ENCODE data around the gene DNAJC5G.

DNAJC5G gene

DNA sequence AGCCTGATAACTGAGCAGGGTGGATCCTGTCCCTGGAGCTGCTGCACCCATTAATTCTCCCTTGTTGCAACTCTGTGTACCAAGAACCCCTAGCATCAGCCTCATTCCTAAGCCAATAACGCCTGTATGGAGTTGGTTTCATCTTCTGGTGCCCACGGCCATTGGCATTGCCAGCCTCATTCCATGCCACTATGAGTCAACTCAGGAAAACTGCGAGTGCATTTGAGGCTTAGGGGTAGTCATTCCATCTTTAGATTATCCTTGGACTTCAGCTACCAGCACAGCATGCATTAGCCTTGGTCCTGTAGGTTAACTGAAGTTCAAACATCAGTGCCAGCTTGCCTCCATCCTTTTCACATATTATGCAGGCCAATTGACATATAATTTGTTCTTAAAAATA, 5.6 kb downstream of the DNAJC5G start:
- Histone ChIP-seq H3K9me3 (ENCODE audit: insufficient read depth, low read length, severe bottlenecking) (no peaks in the 10 kb centered on the region), H4K20me1 (ENCODE audit: insufficient read depth, low read length) (no peaks in the 10 kb centered on the region), H3K9ac (ENCODE audit: low read depth, low read length) (no peak overlapping the region), H2AFZ (ENCODE audit: low read depth, low read length) (no peak overlapping the region), H3K79me2 (ENCODE audit: insufficient read depth, low read length) (no peaks in the 10 kb centered on the region), H3K4me2 (ENCODE audit: insufficient read depth, low read length) (no peak overlapping the region), H3K4me3 (ENCODE audit: low read depth in 1 of 2, low read length in 2 of 2) (no peak overlapping the region), H3K27me3 (ENCODE audit: insufficient read depth, low read length, poor library complexity) (peaks cover 28% of the 10 kb centered on the region), H3K4me1 (ENCODE audit: insufficient read depth, low read length) (peaks cover 8% of the 10 kb centered on the region; the same call in 1 of the 2 replicates), H3K27ac (ENCODE audit: low read length) (no peak overlapping the region), H3K36me3 (ENCODE audit: insufficient read depth, low read length) (no peaks in the 10 kb centered on the region)
- DNase-seq = no peak
- no peak for ATAC-seq (ENCODE audit: insufficient read depth, low read depth)
- TF ChIP-seq EZH2 (IDR thresholded peaks at IDR 0.05; ENCODE audit: borderline replicate concordance, low read depth, low read length, severe bottlenecking) = no peak
- TF ChIP-seq, protein P1, sequence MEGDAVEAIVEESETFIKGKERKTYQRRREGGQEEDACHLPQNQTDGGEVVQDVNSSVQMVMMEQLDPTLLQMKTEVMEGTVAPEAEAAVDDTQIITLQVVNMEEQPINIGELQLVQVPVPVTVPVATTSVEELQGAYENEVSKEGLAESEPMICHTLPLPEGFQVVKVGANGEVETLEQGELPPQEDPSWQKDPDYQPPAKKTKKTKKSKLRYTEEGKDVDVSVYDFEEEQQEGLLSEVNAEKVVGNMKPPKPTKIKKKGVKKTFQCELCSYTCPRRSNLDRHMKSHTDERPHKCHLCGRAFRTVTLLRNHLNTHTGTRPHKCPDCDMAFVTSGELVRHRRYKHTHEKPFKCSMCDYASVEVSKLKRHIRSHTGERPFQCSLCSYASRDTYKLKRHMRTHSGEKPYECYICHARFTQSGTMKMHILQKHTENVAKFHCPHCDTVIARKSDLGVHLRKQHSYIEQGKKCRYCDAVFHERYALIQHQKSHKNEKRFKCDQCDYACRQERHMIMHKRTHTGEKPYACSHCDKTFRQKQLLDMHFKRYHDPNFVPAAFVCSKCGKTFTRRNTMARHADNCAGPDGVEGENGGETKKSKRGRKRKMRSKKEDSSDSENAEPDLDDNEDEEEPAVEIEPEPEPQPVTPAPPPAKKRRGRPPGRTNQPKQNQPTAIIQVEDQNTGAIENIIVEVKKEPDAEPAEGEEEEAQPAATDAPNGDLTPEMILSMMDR (IDR thresholded peaks at IDR 0.05; ENCODE audit: borderline replicate concordance, extremely low read depth, low read length, poor library complexity, severe bottlenecking) = no peak

DNA sequence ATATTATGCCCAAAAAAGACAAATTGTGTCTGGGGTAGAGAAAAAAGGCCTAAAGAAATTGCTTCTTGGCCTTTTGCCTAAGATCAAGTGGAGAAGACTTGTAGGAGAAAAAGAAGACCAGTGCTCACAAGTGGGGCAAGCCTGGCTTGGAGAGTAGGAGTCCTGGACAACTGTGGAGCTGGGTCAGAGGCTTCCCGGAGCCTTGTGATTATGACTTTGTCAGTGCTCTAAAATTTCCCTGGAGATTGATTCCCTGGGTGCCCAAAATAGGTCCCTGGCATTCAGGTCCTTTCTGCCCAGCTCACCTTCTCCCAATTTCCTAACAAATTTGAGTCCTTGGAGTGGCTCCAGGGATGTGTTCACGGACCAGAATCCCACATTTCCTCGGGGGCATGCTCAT, 6.2 kb downstream of the DNAJC5G start:
- no peak overlapping the region for H3K27ac ChIP-seq (ENCODE audit: low read length)
- H3K9me3 ChIP-seq (ENCODE audit: insufficient read depth, low read length, severe bottlenecking) = no peaks in the 10 kb centered on the region
- DNase-seq (no peak), ATAC-seq (ENCODE audit: insufficient read depth, low read depth) (no peak)
- H4K20me1 ChIP-seq (ENCODE audit: insufficient read depth, low read length) = no peaks in the 10 kb centered on the region
- TF ChIP-seq, protein P1 (IDR thresholded peaks at IDR 0.05; ENCODE audit: borderline replicate concordance, extremely low read depth, low read length, poor library complexity, severe bottlenecking) = no peak
- no peak for TF ChIP-seq EZH2 (IDR thresholded peaks at IDR 0.05; ENCODE audit: borderline replicate concordance, low read depth, low read length, severe bottlenecking)
- H2AFZ ChIP-seq (ENCODE audit: low read depth, low read length) = no peak overlapping the region
- no peak overlapping the region for H3K4me3 ChIP-seq (ENCODE audit: low read depth in 1 of 2, low read length in 2 of 2)
- H3K27me3 ChIP-seq (ENCODE audit: insufficient read depth, low read length, poor library complexity) = peaks cover 34% of the 10 kb centered on the region
- H3K79me2 ChIP-seq (ENCODE audit: insufficient read depth, low read length) = no peaks in the 10 kb centered on the region
- no peak overlapping the region for H3K4me2 ChIP-seq (ENCODE audit: insufficient read depth, low read length)
- H3K4me1 ChIP-seq (ENCODE audit: insufficient read depth, low read length) = peaks cover 8% of the 10 kb centered on the region; the same call in 1 of the 2 replicates
- H3K9ac ChIP-seq (ENCODE audit: low read depth, low read length) = no peak overlapping the region
- no peaks in the 10 kb centered on the region for H3K36me3 ChIP-seq (ENCODE audit: insufficient read depth, low read length)

DNA sequence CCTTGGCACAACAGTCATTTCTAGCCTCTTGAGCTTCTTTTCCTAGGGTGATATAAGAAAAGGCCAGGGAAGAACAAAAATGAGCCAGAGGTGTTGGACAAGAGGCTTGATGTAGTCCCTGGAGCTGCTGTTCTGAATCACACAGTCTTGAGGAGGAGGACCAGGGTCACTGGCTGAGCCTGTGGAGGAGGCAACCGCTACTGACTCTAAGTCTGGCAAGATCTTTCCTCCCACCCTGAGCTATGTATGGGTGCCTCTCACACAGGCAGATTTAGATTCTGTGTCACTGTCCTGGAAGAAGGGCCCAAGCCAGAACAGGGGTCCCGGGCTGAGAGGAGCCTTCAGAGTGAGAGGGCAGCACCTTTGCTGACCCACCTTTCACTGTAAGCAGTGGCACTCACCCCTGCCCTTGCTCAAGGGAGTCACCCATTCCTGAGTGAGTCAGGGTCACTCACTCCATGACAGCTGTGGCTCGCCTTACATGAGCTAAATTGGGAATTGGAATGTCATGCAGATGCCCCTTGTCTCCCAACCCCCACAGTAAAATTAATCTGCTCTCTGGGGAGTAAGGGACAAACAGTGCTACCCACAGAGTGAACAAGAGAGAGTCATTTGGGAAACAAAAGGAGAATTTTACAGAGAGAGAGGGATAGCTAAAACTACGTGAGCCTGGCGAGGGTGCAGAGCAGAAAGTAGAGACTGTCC, 6.8 kb downstream of the DNAJC5G start, which contains the start of gene TRIM54:
Gene TRIM54, plus strand, starts transcription at position 575 of the 705 bp plus-strand sequence. CDS start 303 bp downstream, outside the sequence.
- DNase-seq (no peak), ATAC-seq (ENCODE audit: insufficient read depth, low read depth) (no peak)
- Histone ChIP-seq H3K27me3 (ENCODE audit: insufficient read depth, low read length, poor library complexity) (peaks cover 38% of the 10 kb centered on the region), H3K4me3 (ENCODE audit: low read depth in 1 of 2, low read length in 2 of 2) (no peak within 1 kb of the TSS), H3K79me2 (ENCODE audit: insufficient read depth, low read length) (no peaks in the 10 kb centered on the region), H3K27ac (ENCODE audit: low read length) (no peak within 1 kb of the TSS), H2AFZ (ENCODE audit: low read depth, low read length) (no peak within 1 kb of the TSS), H3K36me3 (ENCODE audit: insufficient read depth, low read length) (no peaks in the 10 kb centered on the region), H3K9me3 (ENCODE audit: insufficient read depth, low read length, severe bottlenecking) (no peaks in the 10 kb centered on the region), H3K4me2 (ENCODE audit: insufficient read depth, low read length) (no peak within 1 kb of the TSS), H3K9ac (ENCODE audit: low read depth, low read length) (no peak within 1 kb of the TSS), H4K20me1 (ENCODE audit: insufficient read depth, low read length) (no peaks in the 10 kb centered on the region), H3K4me1 (ENCODE audit: insufficient read depth, low read length) (peaks cover 8% of the 10 kb centered on the region; the same call in 1 of the 2 replicates)
- no peak for TF ChIP-seq EZH2 (IDR thresholded peaks at IDR 0.05; ENCODE audit: borderline replicate concordance, low read depth, low read length, severe bottlenecking)
- TF ChIP-seq, protein P1 (IDR thresholded peaks at IDR 0.05; ENCODE audit: borderline replicate concordance, extremely low read depth, low read length, poor library complexity, severe bottlenecking) = no peak
